NCI-H748 (cell line): Measurements from ENCODE around the gene SNED1.
"Not testable (repeated sequence)": the region's sequence is repeated elsewhere in the genome, so short reads cannot be mapped to it uniquely, and the experiment has no call there.

Source experiments
- DNase-seq: peaks from one replicate; lab custom pipeline; 2025; ENCODE audit not compliant: unreplicated experiment; lab: John Stamatoyannopoulos, UW

Gene SNED1

GRCh38 chr2:241081643-241082340 lies 83.4 kb downstream of the SNED1 start:
- no peak for DNase-seq

GRCh38 chr2:241082341-241083090 lies 84.1 kb downstream of the SNED1 start:
- no peak for DNase-seq

GRCh38 chr2:241083091-241083415 lies 84.6 kb downstream of the SNED1 start:
- DNase-seq, result no peak

- DNase-seq, result no peak
Measured at GRCh38 chr2:241084856-241085444, 86.5 kb downstream of the SNED1 start.

- DNase-seq, result no peak
Measured at GRCh38 chr2:241087420-241088268, 89.2 kb downstream of the SNED1 start.

GRCh38 chr2:241088376-241088775 lies 90.0 kb downstream of the SNED1 start:
- no peak for DNase-seq

- DNase-seq, result no peak
Measured at GRCh38 chr2:241088791-241089732, 90.6 kb downstream of the SNED1 start.

- no peak for DNase-seq
Measured at GRCh38 chr2:241091201-241091600, 92.8 kb downstream of the SNED1 start.

- DNase-seq, result no peak
Measured at GRCh38 chr2:241091734-241092445, 93.5 kb downstream of the SNED1 start.

- no peak for DNase-seq
Measured at GRCh38 chr2:241092677-241093076, 94.3 kb downstream of the SNED1 start.

GRCh38 chr2:241093133-241093781 lies 94.8 kb downstream of the SNED1 start:
- not testable (repeated sequence) for DNase-seq

GRCh38 chr2:241094172-241094571 lies 95.8 kb downstream of the SNED1 start:
- no peak for DNase-seq

GRCh38 chr2:241094924-241095420 lies 96.6 kb downstream of the SNED1 start:
- no peak for DNase-seq

- no peak for DNase-seq
Measured at GRCh38 chr2:241095594-241096290, 97.3 kb downstream of the SNED1 start.

- no peak for DNase-seq
Measured at GRCh38 chr2:241096979-241097378, 98.6 kb downstream of the SNED1 start.

- no peak for DNase-seq
Measured at GRCh38 chr2:241099246-241099645, 100.8 kb downstream of the SNED1 start.

GRCh38 chr2:241102239-241102803 lies 103.9 kb downstream of the SNED1 start, which contains the start of gene MTERF4:
Gene MTERF4, minus strand, starts transcription at chr2:241102287. Its CDS starts 14 bp downstream, at chr2:241102273.
- DNase-seq, result peak; percentile 91

- no peak for DNase-seq
Measured at GRCh38 chr2:241103176-241103595, 104.8 kb downstream of the SNED1 start.
